Measurements from ENCODE around the gene UBP1. TPM values are rescaled to one million over a fixed set of nuclear protein-coding genes. Genes with fewer than 3 reads are reported as not detected.
A peak's percentile ranks its signal among the peaks of the same experiment; 100 is the strongest.

Gene UBP1
- 62.9 TPM for total RNA-seq
- long read RNA-seq, full-length matches to known transcripts: 50 of 69 reads
- long read RNA-seq, partial matches to known transcripts: 7 of 69 reads
- long read RNA-seq, other reads (novel, unspliced or antisense): 12 of 69 reads

- ATAC-seq (peak; percentile 96), DNase-seq (peak; percentile 100)
- Histone ChIP-seq H3K36me3 (no peaks in the 10 kb centered on the region), H3K9me3 (no peaks in the 10 kb centered on the region), H3K4me3 (peak within 1 kb of the TSS; percentile 92), H3K27me3 (no peaks in the 10 kb centered on the region), H3K27ac (peak within 1 kb of the TSS; percentile 97), H3K4me1 (peaks cover 36% of the 10 kb centered on the region)
- TF ChIP-seq CTCF (IDR thresholded peaks at IDR 0.05): no peak
- intact Hi-C loops (cut with DNase I): no loop called here
Measured at GRCh38 chr3:33440328-33441224, at the start of gene UBP1. Gene UBP1, minus strand, starts transcription at chr3:33440405. Its CDS starts 557 bp downstream, at chr3:33439848.

GRCh38 chr3:33488683-33489082 is 48.5 kb upstream of the UBP1 start:
- H3K4me3 ChIP-seq: no peak overlapping the region
- intact Hi-C loops (cut with DNase I): no loop called here
- no peaks in the 10 kb centered on the region for H3K27me3 ChIP-seq
- no peak for TF ChIP-seq CTCF (IDR thresholded peaks at IDR 0.05)
- H3K9me3 ChIP-seq: no peaks in the 10 kb centered on the region
- H3K4me1 ChIP-seq: no peaks in the 10 kb centered on the region
- no peak overlapping the region for H3K27ac ChIP-seq
- no peaks in the 10 kb centered on the region for H3K36me3 ChIP-seq
- no peak for DNase-seq
- no peak for ATAC-seq

GRCh38 chr3:33488246-33488645 is 48.0 kb upstream of the UBP1 start:
- H3K9me3 ChIP-seq: no peaks in the 10 kb centered on the region
- ATAC-seq (no peak), DNase-seq (no peak)
- intact Hi-C loops (cut with DNase I): no loop called here
- H3K36me3 ChIP-seq: no peaks in the 10 kb centered on the region
- no peaks in the 10 kb centered on the region for H3K4me1 ChIP-seq
- no peak overlapping the region for H3K4me3 ChIP-seq
- no peak for TF ChIP-seq CTCF (IDR thresholded peaks at IDR 0.05)
- no peaks in the 10 kb centered on the region for H3K27me3 ChIP-seq
- no peak overlapping the region for H3K27ac ChIP-seq

- TF ChIP-seq CTCF (IDR thresholded peaks at IDR 0.05): no peak
- intact Hi-C loops (cut with DNase I): no loop called here
- Histone ChIP-seq H3K27ac (peak overlapping the region; percentile 77), H3K4me3 (no peak overlapping the region), H3K36me3 (no peaks in the 10 kb centered on the region), H3K27me3 (no peaks in the 10 kb centered on the region), H3K4me1 (no peaks in the 10 kb centered on the region), H3K9me3 (no peaks in the 10 kb centered on the region)
- DNase-seq (no peak), ATAC-seq (peak; percentile 77)
Measured at GRCh38 chr3:33482111-33482521, 41.9 kb upstream of the UBP1 start.

- Histone ChIP-seq H3K27me3 (no peaks in the 10 kb centered on the region), H3K4me1 (no peaks in the 10 kb centered on the region), H3K4me3 (no peak overlapping the region), H3K36me3 (no peaks in the 10 kb centered on the region), H3K9me3 (no peaks in the 10 kb centered on the region), H3K27ac (no peak overlapping the region)
- TF ChIP-seq CTCF (IDR thresholded peaks at IDR 0.05): no peak
- DNase-seq: no peak
- intact Hi-C loops (cut with DNase I): no loop called here
- no peak for ATAC-seq
Measured at GRCh38 chr3:33474896-33475295, 34.7 kb upstream of the UBP1 start.
